HS-5 (cell line): ENCODE measurements around the gene LTBP2.
A peak's percentile ranks its signal among the peaks of the same experiment; 100 is the strongest.

Source experiments
- DNase-seq: peaks from one replicate; pipeline ENCODE4 v3.0.0-alpha.2; 2012; ENCODE audit warnings: low read depth

Gene LTBP2

DNA sequence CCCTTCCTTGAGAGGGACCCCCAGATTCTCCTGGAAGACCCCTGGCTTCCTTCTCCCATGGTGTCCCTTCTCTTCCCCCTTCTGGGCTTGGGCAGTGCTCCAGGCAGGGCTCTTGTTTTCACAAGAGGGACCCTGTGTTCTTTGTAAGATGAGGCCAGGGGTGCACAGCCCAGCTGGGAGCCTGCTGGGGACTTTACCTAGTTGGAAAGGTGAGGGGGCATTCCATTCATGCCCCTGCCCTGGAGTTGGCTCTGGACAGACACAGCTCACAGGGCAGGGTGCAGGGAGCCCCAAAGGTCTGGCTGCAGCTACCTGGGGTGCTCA lies 87.3 kb downstream of the LTBP2 start:
- no peak for DNase-seq

DNA sequence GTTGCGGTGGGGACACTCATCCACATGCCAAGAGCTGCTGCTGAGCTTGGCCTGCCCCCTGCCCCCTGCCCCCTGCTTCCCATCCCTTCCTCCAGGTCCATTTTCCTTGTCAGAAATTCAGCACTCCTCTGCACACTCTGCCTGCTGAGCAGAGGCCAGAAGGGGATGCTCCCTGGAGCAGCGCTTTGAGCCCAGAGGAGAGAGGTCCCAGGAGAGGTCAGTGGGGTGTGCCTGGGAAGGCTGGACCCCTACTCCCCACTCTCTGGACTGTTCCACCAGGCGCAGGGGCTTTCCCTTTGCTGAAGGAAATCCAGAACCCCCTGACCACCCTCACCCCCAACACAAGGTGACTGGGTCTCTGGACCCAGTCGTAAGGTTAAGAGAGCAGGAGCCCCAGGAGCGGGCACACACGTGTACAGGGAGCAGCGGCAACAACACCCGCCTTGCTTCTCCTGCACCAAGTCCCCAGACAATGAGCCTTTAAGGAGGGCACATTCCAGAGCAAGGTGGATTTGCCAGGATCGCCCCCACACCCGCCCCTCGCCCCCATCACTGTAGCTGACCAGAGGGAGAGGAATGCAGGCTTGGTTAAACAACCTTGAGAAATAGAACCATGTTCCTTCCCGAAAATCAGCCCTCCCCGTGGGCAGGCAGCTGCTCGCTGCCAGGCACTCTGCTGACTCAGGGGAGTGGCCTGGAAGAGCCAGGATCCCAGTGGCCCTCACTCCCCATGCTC lies 87.8 kb downstream of the LTBP2 start:
- DNase-seq: no peak

DNA sequence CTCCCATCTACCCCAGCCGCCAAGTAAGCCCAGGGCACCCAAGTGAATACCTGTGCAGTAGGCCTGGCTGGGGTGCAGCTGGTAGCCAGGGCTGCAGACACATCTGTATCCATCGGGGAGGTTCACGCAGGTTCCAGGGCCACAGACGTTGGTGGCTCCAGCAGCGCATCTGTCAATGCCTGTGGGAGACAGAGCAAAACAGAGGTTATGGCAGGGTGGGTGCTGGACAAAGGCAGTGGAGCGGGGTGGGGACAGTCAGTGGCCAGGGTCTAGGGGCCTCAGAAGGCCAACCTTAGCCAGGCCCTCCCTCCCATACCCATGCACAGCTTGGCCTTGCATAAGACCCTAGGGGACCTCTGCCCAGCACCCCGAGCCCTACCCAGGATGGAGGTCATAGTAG lies 89.3 kb downstream of the LTBP2 start:
- no peak for DNase-seq

DNA sequence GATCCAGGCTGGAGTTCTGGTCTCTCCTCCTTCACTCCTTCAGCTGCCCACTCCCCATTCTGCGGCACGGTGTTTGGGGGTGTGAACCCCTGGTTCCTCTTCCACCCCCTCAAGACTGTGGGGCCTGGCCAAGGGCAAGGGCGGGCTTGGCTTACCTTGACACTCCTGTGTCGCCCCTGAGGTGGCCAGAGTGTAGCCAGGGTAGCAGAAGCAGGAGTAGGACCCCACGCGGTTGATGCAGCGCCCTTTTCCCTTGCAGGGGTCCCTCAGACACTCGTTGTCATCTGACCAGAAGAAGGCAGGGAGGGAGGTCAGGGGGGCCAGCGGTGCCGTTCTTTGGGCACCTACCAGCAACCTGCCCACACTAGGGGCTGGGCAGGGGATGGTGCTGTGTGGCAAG lies 90.3 kb downstream of the LTBP2 start:
- DNase-seq: no peak

DNA sequence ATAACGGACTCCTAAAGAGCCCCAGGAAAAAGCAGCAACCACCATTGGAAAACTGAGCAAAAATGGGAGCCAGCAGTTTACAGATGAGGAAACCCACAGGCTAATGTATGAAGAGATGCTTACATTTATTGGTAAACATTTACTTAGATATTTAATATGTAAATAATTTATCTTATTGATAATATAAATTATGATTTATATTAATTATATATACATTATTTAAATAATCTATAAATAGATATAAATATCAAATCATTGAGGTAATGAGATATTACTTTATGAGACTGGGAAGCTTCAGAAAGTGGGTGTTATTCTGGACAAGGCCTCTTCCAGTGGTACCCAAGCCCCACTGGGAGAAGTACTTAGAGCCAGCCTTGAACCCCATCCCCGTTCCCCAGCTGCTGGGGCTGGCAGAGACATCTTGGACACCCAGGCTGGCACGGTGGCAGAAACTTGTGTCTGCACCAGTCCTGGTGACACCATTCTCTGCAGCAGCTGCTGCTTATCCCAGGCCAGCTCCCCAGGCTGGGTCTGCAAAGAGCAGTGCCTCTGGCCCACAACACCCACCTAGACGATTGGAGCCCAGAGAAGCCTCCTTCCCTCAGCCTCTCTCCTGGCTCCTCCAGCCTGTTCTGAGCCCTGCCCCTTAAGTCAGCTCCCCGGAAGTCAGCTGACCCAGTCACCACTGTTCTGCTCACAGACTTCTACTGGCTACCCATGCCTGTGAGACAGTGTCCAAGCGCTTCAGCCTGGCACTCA lies 92.5 kb downstream of the LTBP2 start:
- DNase-seq: no peak

DNA sequence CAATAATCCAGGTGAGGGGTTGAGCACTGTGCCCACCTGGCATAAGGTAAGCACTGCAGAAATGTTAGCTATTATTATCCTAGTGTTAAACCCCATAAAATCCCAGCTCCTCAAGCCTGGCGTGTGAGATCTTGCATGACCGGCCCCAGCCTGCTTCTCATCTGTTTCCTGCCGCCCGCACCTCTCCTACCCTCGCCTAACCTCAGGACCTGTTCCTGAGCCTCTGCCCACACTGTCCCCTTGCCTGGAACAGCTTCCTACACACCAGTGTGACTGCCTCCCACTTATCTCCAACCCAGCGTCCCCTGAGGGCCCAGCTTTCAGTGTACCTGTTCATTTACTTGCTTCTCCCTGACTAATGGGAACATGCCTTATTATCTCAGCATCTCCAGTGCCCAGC lies 93.8 kb downstream of the LTBP2 start:
- DNase-seq: no peak

DNA sequence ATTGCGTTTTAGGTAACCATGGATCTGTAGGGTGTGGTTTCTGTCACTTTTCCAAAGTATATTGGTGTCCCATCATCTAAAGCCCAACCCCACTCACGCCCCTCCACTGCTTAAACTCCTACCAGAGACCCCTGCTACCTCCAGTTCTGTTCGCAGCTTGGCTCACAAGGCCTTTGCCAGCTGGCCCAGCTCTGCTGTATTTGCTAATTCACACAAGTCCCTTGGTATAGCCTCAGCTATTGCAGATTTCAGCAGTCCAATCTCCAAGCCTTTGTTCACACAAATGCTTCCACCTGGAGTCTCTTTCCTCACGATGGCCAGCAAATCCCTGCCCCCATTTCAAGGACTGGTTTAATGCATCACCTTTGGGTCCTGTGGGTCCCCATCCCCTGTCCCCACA lies 94.3 kb downstream of the LTBP2 start:
- no peak for DNase-seq

DNA sequence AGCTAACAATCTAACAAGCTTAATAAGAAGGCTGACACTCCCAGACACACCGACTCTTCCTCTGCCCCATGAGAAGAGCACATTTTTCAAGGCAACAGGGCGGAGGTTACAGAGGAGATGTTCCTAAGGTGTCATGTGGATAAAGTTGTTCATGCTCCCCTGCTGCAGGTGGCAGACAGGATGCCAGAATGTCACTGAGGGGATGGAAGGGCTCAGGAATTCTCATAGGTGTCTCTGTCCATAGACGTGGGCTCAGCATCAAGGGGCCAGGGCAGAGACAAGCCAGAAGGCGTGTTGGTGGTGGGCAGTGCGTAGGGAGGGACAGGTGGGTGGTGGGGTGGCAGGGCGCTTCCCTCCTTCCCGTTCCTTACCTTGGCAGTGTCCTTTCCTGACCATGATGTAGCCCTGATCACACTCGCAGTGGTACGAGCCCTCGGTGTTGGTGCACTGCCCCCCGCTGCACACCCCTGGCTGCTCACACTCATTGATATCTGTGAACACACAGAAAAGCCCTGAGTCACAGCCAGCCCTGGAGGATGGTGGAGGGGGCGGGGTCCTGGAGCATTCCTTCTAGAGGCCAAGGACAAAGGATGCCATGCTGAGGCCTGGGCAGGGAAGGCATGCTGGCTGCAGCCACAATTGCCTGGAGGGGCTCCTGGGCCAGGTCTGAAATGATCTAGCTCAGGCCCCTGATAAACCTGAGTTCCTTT lies 95.4 kb downstream of the LTBP2 start:
- no peak for DNase-seq

DNA sequence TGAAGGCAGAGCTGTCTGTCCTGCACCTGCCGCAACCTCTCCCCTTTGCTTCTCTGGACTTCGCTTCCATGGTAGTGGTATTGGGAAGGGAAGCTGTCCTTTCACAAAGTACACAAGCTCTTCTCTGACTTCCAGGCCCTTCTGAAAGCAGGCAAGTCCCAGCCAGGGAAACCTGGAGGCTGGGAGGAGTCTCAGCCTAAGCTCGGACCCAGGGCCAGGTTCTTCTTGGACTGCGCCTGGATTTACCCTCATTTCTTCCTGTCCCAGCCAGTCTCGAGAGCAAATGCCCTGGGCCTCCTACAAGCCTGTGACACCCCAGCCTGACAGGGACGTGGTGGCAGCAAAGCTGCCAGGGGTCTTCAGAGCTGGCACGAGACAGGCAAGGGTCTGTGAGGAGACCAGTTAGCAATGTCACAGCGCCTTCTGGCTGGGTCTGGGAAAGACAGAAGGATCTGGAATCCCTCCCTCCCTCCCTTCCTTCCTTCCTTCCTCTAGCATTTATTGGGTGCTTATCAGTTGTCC lies 96.1 kb downstream of the LTBP2 start:
- no peak for DNase-seq

DNA sequence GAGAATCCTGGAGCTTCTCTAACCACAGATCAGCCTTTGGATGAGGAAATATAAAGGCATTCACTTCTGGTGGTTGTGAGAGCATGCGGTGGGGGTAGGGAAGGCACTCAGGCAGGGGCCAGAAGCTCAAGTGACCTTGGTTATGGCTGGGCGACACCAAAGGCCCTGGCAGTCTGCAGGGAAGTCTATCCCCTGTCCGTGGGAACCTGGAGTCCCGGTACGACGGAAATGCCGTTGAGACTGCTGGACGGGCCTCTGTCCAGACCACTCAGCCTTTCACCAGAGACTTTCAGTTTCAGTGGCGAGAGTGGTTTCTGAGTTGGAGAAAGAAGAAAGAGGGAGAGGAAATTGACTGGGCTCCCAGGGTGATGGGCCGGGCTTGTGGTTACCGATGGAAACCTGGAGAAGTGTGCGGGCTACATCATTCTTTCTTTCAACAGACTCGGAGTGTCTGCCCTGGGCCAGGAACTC lies 97.5 kb downstream of the LTBP2 start:
- no peak for DNase-seq

DNA sequence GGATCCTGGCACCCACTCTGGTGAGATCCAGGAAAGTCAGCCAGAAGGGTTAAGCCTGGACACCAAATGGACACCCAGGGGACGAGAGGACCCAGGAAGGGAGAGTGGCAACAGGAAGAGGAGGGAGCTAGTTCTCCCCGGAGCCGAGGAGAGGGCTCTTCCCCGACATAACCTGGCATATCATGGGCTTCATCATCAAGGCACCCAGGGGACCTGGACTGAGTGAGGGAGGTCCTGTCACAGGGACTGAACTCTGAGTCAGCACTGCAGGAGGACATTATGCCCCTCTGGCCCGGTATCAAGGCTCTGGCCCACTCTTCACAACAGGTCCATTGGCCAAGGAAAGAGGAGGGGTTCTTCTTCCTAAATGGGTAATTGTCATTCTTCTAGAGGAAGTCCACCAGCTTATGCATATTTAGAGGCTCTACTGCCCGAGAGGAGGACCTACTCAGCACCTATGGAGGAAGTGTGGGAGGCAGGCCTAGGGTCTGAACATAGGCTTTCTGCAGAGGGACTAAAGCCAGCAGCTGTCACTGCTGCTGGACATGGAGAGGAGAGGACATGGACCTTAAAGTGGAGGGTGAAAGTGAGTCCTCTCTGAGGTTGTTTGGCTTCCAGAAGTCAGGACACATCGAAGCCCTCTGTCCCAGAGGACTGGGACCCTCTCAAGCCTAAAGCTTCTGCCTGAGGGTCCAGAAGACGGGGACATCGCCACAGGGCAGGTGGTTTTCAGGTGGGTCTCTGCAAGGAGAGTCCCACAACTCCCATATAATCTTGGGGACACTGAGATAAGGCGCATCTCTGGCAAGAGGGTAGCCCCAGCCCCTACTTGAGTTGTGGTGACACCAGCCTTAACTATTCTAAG lies 99.8 kb downstream of the LTBP2 start:
- no peak for DNase-seq

DNA sequence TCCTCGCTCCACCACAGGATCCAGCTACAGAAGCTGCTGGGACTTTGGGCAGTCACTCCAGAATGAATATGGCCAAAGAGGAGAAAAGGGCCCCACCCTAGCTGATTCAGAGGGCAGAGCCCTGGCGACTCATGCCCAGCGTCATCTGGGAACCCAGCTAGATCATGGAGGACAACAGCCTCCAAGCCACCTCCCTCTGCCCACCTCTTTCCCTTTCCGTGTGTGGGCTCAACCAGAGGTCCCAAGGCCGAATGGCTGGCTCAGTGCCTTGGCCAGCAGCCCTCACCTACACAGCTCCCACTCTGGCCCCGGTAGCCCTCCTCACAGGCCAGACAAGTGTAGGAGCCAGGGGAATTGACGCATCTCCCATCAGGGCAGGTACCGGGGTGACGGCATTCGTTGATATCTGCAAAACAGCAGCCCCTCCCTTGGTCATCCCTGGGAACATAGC lies 101.1 kb downstream of the LTBP2 start:
- peak; percentile 33 for DNase-seq

DNA sequence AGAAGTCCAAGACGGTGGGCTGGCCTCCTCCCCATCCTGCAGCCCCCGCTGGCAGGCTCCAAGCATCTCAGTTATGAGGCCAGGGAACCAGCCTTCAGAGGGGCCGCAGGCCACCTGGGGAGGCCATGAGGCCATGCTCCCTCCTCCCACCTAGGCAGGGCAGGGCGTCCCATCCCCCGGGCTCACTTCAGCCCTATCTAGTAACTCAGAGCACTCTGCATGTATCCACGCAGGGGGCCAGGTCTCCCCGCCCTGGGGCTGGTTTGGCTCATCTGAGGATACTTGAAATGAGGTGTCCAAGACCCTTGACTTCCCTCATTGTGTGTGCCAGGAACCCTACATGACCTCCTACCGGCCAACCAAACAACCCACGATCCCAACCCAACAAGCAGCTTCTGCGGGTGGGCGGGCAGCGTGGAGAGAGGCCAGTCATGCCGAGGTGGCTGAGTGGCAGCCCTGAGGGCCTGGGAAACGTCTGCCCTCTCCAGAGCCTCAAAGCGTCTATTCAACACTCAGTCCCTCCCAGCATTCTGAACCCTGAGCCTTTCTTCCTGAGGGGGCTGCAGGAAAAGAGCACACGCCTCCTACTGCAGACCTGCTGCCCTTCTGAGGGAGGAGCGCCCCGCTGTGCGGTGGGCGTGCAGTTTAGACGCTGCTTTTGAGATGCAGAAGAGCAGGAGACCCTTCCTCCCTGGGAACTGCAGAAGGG lies 101.7 kb downstream of the LTBP2 start:
- no peak for DNase-seq

DNA sequence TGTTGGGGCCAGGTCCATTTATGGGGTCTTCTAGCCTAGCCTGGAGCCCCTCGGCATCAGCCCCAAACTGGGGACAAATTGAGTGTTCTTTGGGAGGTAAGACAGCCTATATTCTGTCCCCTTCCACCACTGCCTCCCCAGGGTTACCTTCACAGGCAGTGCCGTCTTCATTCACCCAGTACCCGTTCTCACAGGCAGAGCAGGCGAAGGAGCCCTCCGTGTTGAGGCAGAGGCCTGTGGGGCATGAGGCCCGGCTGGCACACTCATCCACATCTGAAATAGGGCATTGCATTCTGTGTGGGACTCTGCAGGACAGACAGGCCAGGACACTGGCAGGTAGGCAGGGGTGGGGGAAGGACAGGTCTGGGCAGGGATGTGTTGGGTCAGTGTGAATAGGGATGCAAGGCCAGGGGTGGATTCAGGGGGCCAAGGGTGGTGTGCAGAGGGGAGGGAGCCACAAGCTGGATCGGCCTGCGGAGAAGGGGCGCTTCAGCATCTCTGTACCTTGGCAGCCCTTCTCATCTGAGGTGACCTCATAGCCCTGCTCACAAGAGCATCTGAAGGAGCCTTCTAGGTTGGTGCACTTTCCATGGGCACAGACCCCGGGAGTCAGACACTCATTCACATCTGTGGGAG lies 102.3 kb downstream of the LTBP2 start:
- no peak for DNase-seq

DNA sequence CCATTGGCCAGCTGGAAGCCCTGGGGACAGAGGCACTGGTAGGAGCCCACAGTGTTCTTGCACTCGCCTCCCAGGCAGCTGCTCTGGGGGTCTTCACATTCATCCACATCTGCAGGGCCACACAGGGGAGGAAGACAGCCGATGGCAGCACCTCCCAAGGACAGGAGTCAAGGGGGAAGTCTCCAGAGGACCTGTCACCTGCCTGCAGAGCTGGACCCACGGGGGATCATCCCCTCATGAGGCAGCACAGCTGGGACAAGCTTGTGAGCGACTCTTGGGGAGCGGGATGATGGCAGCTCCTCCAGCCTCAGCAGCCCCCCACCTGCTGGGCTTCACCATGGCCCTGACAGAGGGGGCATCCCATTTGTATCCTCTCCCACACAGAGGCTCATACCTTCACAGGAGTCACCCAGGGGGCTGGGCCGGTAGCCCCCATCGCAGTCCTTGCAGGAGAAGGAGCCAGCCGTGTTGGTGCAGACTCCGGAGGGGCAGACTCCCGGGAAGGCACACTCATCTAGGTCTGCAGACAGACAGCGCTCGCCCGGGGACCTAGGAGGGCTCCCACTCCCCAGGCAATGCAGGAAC lies 103.1 kb downstream of the LTBP2 start:
- no peak for DNase-seq

DNA sequence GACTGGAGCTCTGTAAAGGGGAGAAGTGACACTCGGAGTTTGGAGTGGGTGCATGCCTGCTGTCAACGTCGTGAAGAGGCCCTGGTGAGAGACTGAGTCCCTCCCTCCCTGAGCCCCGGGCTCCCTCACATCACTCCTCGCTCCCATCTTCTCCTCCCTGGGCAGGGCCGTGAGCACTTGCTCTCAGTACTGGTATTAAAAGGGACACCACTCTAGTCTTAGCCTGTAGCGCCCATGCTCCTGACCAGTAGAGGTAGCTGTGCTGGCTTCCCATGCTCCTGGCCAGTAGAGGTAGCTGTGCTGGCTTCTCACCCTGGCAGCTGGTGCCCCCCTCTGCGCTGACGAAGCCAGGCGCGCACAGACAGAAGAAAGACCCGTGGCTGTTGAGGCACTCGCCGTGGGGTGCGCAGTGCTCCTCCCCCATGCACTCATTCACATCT lies 103.7 kb downstream of the LTBP2 start:
- DNase-seq: no peak

DNA sequence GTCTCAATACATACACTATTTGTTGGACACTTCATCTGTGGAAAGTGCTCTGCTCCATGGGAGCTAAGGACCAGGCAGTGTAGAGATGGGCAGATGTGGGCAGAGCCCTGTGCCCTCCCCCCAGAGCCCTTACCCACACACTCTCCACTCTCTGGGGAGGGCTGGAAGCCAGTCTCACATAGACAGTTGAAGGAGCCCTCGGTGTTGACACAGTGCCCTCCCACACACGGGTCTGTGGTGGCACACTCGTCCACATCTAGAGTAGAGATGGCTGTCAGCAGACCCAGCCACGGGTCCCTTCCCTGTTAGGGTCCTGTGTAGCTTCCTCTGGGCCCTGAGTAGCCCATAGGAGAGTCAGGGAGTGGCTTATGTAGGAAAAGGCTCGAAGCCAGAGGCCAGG lies 104.2 kb downstream of the LTBP2 start:
- DNase-seq: no peak

DNA sequence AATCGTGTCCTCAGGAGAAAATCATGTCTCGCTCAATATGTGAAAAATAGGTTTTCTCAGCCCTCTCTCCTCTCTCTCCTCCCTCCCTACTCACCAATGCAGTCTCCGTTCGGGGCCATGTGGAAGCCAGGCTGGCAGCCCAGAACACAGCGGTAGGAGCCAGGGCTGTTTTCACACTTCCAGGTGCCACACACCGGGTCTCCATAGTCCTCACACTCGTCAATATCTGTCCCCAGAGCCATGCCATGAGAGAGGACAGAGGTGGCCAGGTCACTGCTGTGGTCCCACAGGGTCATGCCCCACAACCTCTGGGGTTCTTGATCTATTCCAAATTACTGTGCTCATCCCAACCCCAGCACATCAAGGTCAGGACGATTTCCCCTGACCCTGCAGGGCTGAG lies 105.0 kb downstream of the LTBP2 start:
- DNase-seq: no peak

DNA sequence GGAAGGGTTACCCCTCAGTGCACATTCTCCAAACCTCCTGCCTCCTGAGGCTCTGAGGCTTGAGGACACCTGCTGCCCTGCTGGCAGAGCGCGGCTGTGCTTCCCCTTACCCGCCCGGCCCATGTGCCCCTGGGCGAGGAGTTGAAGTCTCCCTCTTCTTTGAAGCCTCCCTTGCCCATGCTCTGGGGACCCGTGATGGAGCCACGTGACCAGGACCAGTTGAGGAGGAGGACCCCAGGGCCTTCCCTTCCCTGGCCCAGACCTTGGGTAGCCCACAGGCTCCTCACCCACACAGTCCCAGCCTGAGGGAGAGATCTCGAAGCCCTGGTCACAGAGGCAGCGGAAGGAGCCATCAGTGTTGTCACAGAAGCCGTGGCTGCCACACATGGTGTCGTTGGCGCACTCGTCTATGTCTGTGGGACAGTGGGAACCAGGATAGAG lies 105.6 kb downstream of the LTBP2 start:
- DNase-seq: no peak

DNA sequence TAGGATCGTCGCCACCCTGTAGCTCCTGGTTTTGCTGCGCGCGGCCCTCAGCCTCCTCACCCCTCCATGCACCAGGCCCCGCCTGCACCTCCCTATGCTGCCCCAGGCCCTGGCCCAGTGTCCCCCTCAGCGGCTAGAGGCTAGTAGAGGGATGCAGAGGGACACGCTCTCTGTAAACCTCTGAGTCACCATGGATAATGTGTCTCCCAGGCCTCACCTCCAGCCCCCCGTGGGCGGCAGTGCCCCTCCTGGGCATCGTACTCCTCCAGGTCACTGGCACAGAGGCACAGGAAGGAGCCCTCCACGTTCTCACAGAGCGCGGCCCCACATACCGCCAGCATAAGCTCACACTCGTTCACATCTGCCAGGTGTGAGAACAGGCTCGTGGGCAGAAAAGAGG lies 106.2 kb downstream of the LTBP2 start:
- DNase-seq: no peak
